B cell (primary cell): Measurements from ENCODE around the gene MROH9. TPM values are rescaled to one million over a fixed set of nuclear protein-coding genes. Genes with fewer than 3 reads are reported as not detected.
"Not testable (repeated sequence)": the region's sequence is repeated elsewhere in the genome, so short reads cannot be mapped to it uniquely, and the experiment has no call there.

ENCODE experiments used
- ATAC-seq: fragments of 200-7000 bp; cut with Tn5 transposase; one replicate; pipeline ENCODE4 v1.10.0; 2021; ENCODE audit warnings: low read depth, mild to moderate bottlenecking, moderate number of reproducible peaks, moderate library complexity
- CTCF ChIA-PET: fragments of 350-600 bp; sonication (Branson Sonifier 250); formaldehyde crosslinking; loops from one replicate; lab custom pipeline; 2021; ENCODE audit warnings: antibody characterized with exemption, inconsistent platforms; lab: Charles Lee
- POLR2A ChIA-PET: fragments of 350-600 bp; sonication (Branson Sonifier 250); formaldehyde crosslinking; loops from one replicate; lab custom pipeline; 2021; ENCODE audit warnings: antibody characterized with exemption; lab: Charles Lee
- DNase-seq: peaks from one replicate; pipeline ENCODE4 v3.0.0; 2013
- H2AFZ ChIP-seq: 2 replicates; pipeline ENCODE4 v1.6.1; 2012; ENCODE audit warnings: mild to moderate bottlenecking, low read depth, low read length; ENCODE audit not compliant: insufficient read depth, poor library complexity, severe bottlenecking
- H3K27ac ChIP-seq, 2 donors: 1 replicate in 1 of 2; 2 replicates in 1 of 2; pipeline ENCODE4 v1.5.1; 2012 to 2013; ENCODE audit warnings: low read length in 2 of 2, mild to moderate bottlenecking in 2 of 2, moderate library complexity in 1 of 2
- H3K27me3 ChIP-seq, 4 experiments: fragments of 200-600 bp in 1 of 4; sonication (generic) in 1 of 4; replicated peaks in 1 of 4; 1 replicate in 2 of 4; 2 replicates in 2 of 4; pipeline versions ENCODE4 v1.6.1 to v1.7.0; 2013 to 2016; ENCODE audit warnings: low read length in 3 of 4, mild to moderate bottlenecking in 2 of 4, mixed read lengths in 1 of 4, moderate library complexity in 1 of 4; ENCODE audit not compliant: insufficient read depth in 4 of 4, control insufficient read depth in 3 of 4; ENCODE audit errors: control extremely low read depth in 1 of 4
- H3K36me3 ChIP-seq, 2 experiments: replicated peaks in 1 of 2; 1 replicate in 1 of 2; 2 replicates in 1 of 2; pipeline versions ENCODE4 v1.6.1 to v1.7.1; 2013; ENCODE audit warnings: low read length in 1 of 2; ENCODE audit not compliant: insufficient read depth in 2 of 2, control insufficient read depth in 1 of 2; ENCODE audit errors: control extremely low read depth in 1 of 2, extremely low read depth in 1 of 2
- H3K4me1 ChIP-seq, 2 donors: fragments of 200-600 bp in 1 of 2; sonication (generic) in 1 of 2; 1 replicate in 1 of 2; 2 replicates in 1 of 2; pipeline versions ENCODE4 v1.5.1 to v1.6.1; 2013 to 2017; ENCODE audit warnings: low read length in 2 of 2; ENCODE audit not compliant: control insufficient read depth in 2 of 2, insufficient read depth in 2 of 2
- H3K4me2 ChIP-seq: replicated peaks from 2 replicates; pipeline ENCODE3; 2012; ENCODE audit warnings: mild to moderate bottlenecking, low read depth, low read length; ENCODE audit not compliant: poor library complexity, severe bottlenecking
- H3K4me3 ChIP-seq, 5 experiments: fragments of 200-600 bp in 1 of 5; sonication (generic) in 1 of 5; 1 replicate in 3 of 5; 2 replicates in 2 of 5; pipeline versions ENCODE4 v1.5.1 to v1.7.0; 2011 to 2016; ENCODE audit warnings: low read length in 4 of 5, mild to moderate bottlenecking in 4 of 5, low read depth in 2 of 5, control low read depth in 1 of 5, moderate library complexity in 1 of 5; ENCODE audit not compliant: insufficient read depth in 1 of 5; ENCODE audit errors: control extremely low read depth in 1 of 5, extremely low read depth in 1 of 5
- H3K79me2 ChIP-seq: fragments of 200-600 bp; sonication (generic); one replicate; pipeline ENCODE4 v1.6.0; 2016; ENCODE audit warnings: low read length; ENCODE audit not compliant: control insufficient read depth, insufficient read depth
- H3K9ac ChIP-seq: fragments of 200-600 bp; sonication (generic); 2 replicates; pipeline ENCODE4 v1.6.1; 2017; ENCODE audit warnings: mild to moderate bottlenecking, low read length, moderate library complexity
- H3K9me3 ChIP-seq, 3 donors: one replicate each; pipeline versions ENCODE4 v1.6.1 to v1.7.1; 2013; ENCODE audit warnings: low read length in 2 of 3; ENCODE audit not compliant: control insufficient read depth in 2 of 3, insufficient read depth in 1 of 3; ENCODE audit errors: control extremely low read depth in 1 of 3
- H4K20me1 ChIP-seq: 2 replicates; pipeline ENCODE4 v1.6.0; 2012; ENCODE audit warnings: mild to moderate bottlenecking, low read length; ENCODE audit not compliant: insufficient read depth, control insufficient read depth, poor library complexity, severe bottlenecking
- H3K27ac Mint-ChIP-seq: one replicate; pipeline ENCODE4 v1.8.0; 2021; ENCODE audit warnings: mixed read lengths
- H3K27me3 Mint-ChIP-seq: one replicate; pipeline ENCODE4 v1.8.0; 2021; ENCODE audit warnings: mixed read lengths
- H3K4me1 Mint-ChIP-seq: one replicate; pipeline ENCODE4 v1.8.0; 2021; ENCODE audit warnings: mixed read lengths
- H3K4me3 Mint-ChIP-seq: one replicate; pipeline ENCODE4 v1.8.0; 2021; ENCODE audit warnings: mixed read lengths
- H3K9me3 Mint-ChIP-seq: one replicate; pipeline ENCODE4 v1.8.0; 2022; ENCODE audit warnings: mixed read lengths; ENCODE audit not compliant: insufficient read depth
- CTCF ChIP-seq: fragments of 200-600 bp; IDR thresholded peaks from one replicate; pipeline ENCODE4 v1.8.0; 2022; ENCODE audit warnings: antibody characterized with exemption, mild to moderate bottlenecking
- EZH2 ChIP-seq: IDR thresholded peaks from 2 replicates; pipeline ENCODE4 v1.6.1; 2012; ENCODE audit warnings: borderline replicate concordance, low read depth, mild to moderate bottlenecking, moderate library complexity, low read length; ENCODE audit not compliant: insufficient read depth, poor library complexity, severe bottlenecking
- WGBS: methylation state at CpG from one replicate; pipeline ENCODE4 v1.1.5; 2013; ENCODE audit warnings: missing lambda C conversion rate; ENCODE audit not compliant: insufficient coverage; 5-methylcytosine and 5-hydroxymethylcytosine counted together
- intact Hi-C: fragments of 100-400 bp; cut with micrococcal nuclease; formaldehyde crosslinking; loops from one replicate; pipeline ENCODE4 v1.10.0; 2022
- polyA plus RNA-seq: library from polyadenylated mRNA; depleted of rRNA; stranded (reverse); fragments of >200 nt; gene quantifications from 2 replicates; pipeline ENCODE4 v1.2.3, GENCODE V29; 2012
- total RNA-seq, 2 donors: library from RNA; stranded (reverse); fragments of 120-200 nt in 1 of 2; gene quantifications; 1 replicate in 1 of 2; 2 replicates in 1 of 2; pipeline versions ENCODE4 v1.2.3 to v1.2.4, GENCODE V29; 2013 to 2022

The MROH9 gene
- total and polyA plus RNA-seq, 2 donors (not counting 1 experiment from before 2014, with no cell fraction given): not detected

GRCh38 chr1:170917373-170917772, 18.0 kb upstream of the MROH9 start:
- Histone ChIP-seq H3K36me3 (no peaks in the 10 kb centered on the region), H3K79me2 (no peaks in the 10 kb centered on the region), H3K4me1 (no peaks in the 10 kb centered on the region), H3K27ac (no peak overlapping the region), H2AFZ (no peak overlapping the region), H3K27me3 (no peaks in the 10 kb centered on the region), H3K4me3 (no peak overlapping the region), H4K20me1 (no peaks in the 10 kb centered on the region), H3K9ac (no peak overlapping the region), H3K4me2 (no peak overlapping the region), H3K9me3 (peaks cover 3 to 20% (median 9%) of the 10 kb centered on the region in 3 donors)
- DNase-seq (no peak), ATAC-seq (no peak)
- intact Hi-C loops: no loop called here
- Mint-ChIP-seq H3K4me1 (no peaks in the 10 kb centered on the region), H3K27me3 (no peaks in the 10 kb centered on the region), H3K27ac (no peak overlapping the region), H3K9me3 (peaks cover 7% of the 10 kb centered on the region), H3K4me3 (no peak overlapping the region)
- CTCF ChIA-PET: no interaction called here
- POLR2A ChIA-PET: no interaction called here
- TF ChIP-seq EZH2 (no peak), CTCF (no peak)
- WGBS: 0% methylated on average over 1 of the region's 3 CpGs

- H3K27ac ChIP-seq, H3K27me3 Mint-ChIP-seq, ATAC-seq, H3K4me2 ChIP-seq, H3K36me3 ChIP-seq, H2AFZ ChIP-seq, H3K9me3 Mint-ChIP-seq, H3K27me3 ChIP-seq, POLR2A ChIA-PET, intact Hi-C loops, H3K4me1 Mint-ChIP-seq, H3K9ac ChIP-seq, H3K4me1 ChIP-seq, H3K79me2 ChIP-seq, H4K20me1 ChIP-seq, H3K4me3 Mint-ChIP-seq, CTCF ChIA-PET, H3K4me3 ChIP-seq, DNase-seq, H3K27ac Mint-ChIP-seq: not testable (repeated sequence)
- peaks cover 3 to 20% (median 11%) of the 10 kb centered on the region in 3 donors for H3K9me3 ChIP-seq
- WGBS: no CpG with 5 or more reads among the region's 1 CpG
Observed at GRCh38 chr1:170924656-170925055, 10.7 kb upstream of the MROH9 start.
